NCI-H2171 (cell line): Measurements from ENCODE around the gene ZNF22.
A peak's percentile ranks its signal among the peaks of the same experiment; 100 is the strongest.
"Not testable (repeated sequence)": the region's sequence is repeated elsewhere in the genome, so short reads cannot be mapped to it uniquely, and the experiment has no call there.

Source experiments
- DNase-seq: peaks from one replicate; lab custom pipeline; 2025; lab: John Stamatoyannopoulos, UW

Gene ZNF22

GRCh38 chr10:44991571-44991970 is 9.2 kb upstream of the ZNF22 start:
- DNase-seq = no peak

DNA sequence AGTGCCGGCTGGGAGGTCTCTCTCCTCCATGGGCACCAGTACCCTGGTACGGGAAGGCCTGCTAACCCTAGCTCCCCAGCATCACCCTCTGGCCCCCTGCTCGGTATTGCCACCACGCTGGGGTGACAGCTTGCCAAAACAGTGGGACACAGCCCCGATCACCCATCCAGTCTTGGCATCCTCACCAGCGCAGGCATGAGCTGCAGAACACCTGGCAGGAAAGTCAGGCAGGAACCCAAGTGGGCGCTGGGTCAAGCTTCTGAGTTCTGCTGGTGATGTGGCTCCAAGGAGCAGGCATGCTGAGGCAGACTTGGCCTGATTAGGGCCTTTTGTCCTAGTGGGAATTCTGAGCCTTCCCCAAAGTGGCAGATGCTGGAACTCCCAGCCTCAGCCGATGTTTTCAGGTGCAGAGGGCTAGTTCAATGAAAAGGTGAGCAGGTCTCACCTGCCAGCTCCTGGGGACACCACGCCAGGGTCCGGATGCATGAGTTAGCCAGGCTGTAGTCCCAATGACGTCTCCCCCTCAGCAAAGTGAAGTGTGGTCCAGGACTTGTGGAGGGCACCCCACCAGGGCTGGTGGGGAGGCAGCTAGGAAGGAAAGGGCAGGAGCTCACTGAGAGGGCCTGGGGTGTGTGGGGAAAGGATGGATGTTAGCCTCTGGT is 8.5 kb upstream of the ZNF22 start:
- no peak for DNase-seq

DNA sequence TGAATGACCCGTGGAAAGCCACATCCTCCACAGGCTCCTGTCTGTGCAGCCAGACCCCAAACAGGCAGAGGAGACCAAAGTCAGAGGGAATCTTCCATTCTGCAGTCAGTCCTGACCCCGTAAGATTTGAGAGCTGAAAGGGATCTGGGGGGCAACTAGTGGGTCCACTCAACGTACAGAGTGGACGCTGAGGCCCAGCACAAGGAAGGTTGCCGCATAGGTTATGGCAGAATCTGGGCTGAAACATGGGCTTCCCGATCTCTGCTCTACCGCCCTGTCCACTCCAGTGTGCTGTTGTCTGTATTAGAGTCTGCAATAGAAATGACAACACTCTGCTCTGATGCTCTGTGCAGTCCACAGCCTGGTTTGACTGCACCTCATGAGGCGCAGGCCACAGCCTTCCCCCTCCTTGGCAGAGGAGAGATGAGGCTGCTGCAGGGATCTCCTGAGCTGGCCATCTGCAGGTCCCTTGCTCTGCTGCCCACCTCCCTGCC is 7.9 kb upstream of the ZNF22 start:
- no peak for DNase-seq

DNA sequence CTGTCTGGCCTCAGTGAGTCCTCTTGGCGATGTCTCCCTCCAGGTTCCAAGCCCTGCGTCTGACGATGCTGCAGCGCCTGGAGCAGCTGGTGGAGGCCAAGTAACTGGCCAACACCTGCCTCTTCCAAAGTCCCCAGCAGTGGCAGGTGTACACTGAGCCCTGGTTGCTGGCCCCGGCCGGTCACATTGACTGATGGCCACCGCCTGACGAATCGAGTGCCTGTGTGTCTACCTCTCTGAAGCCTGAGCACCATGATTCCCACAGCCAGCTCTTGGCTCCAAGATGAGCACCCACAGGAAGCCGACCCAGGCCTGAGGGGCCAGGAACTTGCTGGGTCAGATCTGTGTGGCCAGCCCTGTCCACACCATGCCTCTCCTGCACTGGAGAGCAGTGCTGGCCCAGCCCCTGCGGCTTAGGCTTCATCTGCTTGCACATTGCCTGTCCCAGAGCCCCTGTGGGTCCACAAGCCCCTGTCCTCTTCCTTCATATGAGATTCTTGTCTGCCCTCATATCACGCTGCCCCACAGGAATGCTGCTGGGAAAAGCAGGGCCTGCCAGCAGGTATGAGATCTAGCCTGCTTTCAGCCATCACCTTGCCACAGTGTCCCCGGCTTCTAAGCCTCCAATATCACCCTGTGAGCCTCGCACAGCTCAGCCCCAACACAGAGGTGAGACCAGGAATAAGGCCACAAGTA is 7.3 kb upstream of the ZNF22 start:
- DNase-seq = no peak

GRCh38 chr10:44993922-44994751 is 6.6 kb upstream of the ZNF22 start:
- no peak for DNase-seq

GRCh38 chr10:44994752-44995530 is 5.8 kb upstream of the ZNF22 start:
- no peak for DNase-seq

- no peak for DNase-seq
These were observed 5.2 kb upstream of the ZNF22 start for GRCh38 chr10:44995581-44995913.

DNA sequence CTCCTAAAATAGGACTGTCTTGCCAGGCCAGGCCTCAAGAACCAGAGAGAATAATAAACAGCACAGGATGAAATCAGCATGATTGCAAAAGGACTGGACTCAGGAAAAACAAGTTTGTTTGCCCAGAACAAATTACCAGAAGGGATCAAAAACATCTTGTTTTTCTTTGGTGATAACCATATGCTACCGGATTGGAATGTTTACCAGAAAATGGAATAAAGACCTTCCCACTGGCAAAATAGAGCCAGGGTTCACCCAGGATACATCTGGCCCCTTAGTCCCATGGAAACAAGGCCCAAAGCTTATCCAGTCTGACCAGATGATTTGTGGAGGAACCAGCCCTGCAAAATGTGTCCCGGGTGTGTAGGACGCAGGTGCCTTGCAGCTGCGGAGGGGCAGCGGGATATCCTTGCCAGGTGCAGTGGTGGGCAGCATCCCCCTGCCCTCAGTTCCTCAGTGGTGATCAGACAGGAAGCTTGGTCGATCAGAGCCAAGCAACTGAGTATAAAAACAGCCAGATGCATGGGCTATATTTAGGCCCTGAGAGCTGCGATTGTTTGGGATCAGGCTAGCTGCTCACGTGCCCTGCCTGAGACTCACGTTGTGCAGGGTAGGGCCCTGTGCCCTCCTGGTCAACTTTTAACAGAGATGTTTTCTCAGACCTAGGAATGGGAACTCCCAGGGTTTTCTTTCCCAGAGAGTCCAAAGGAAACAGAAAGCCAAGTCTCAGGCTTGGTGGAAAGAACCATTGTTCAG is 4.6 kb upstream of the ZNF22 start:
- DNase-seq = no peak

- DNase-seq = no peak
These were observed 3.5 kb upstream of the ZNF22 start for GRCh38 chr10:44997105-44997748.

DNA sequence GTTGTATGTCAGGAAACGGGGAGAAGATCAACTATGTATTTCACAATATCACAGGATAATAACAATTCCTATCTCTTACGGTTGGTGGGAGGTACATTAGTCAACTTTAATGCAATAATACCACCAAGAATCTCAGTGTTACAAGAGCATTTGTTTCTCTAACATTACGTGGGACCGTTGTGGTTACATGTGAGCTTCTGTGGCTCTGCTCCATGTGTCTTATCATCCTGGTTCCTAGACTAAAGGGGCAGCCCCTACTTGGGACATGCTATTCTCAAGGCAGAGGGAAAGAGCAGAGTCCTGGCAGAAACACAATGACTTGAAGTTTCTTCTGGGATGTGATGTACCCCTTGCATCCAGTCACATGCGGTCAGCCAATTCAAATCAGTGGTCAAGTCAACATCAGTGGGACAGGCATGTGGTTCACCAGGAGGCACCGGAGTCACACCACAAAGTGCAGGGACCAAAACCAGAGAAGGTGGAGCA is 2.5 kb upstream of the ZNF22 start:
- DNase-seq = no peak

GRCh38 chr10:45000138-45000751 is 478 bp upstream of the ZNF22 start:
- DNase-seq = no peak

GRCh38 chr10:45001381-45002148 is 842 bp downstream of the ZNF22 start:
- DNase-seq = no peak

DNA sequence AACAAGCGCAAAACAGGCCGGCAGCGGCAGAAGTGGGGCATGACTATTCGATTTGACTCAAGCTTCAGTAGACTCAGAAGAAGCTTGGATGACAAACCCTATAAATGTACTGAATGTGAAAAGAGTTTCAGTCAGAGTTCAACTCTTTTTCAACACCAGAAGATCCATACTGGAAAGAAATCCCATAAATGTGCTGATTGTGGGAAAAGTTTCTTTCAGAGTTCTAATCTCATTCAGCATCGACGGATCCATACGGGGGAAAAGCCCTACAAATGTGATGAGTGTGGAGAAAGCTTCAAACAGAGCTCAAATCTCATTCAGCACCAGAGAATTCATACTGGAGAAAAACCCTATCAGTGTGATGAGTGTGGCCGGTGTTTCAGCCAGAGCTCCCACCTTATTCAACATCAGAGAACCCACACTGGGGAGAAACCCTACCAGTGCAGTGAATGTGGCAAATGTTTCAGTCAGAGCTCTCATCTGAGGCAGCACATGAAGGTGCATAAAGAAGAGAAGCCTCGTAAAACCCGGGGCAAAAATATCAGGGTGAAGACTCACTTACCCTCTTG is 2.8 kb downstream of the ZNF22 start:
- DNase-seq = no peak

GRCh38 chr10:45004661-45005060 is 3.9 kb downstream of the ZNF22 start:
- no peak for DNase-seq

DNA sequence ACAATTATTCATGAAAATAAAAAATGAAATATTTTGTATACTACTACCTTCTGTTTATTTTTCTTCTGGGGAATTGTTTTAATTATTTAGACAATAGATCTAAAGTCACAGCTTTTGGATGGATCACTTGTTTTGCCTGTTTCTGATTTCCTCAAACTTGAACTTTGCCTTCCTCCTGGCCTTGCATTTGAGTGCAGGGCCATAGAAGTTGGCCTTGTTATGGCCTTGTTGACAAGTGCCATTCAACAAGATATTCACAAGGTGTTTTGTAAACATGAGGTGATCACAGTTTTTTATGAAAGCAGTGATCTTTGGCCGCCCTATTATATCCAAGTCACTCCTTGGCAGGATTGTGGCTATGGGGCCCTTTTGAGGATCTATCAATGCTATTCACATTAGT is 4.6 kb downstream of the ZNF22 start:
- no peak for DNase-seq

DNA sequence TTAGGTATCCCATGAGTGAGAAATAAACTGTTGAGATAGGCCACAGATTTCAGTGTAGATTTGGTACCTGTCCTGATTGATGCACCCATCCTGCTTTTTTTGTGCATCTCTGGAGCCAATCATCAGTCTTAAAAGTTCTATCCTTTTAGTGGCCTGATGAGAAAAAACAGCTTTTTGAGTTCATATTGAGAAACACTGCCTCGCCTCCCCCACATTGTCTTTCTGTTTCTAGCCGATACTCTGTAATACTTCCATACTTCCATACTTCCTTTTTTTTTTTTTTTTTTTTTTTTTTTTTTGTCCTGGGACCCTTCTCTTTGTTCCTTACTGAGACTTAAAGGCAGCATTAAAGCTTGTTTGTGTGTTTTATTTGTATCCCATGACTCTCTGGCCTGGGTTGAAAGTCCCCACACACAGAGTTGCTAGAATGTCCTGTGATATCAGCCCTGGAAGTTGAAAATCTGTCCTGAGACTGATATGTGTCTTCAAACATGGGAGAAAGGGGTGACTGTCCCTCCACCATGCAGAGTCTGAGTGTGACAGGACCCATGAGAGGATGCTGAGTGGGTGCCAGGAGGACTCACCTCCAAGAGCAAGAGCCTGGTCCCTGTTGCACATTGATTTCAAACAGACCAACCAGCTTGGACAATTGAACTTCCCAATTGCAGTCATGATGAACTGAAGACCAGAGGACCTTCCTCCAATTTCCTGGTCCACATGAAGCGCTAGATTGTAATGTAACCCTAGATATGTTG is 5.7 kb downstream of the ZNF22 start:
- DNase-seq = no peak

GRCh38 chr10:45008524-45009161 is 7.9 kb downstream of the ZNF22 start:
- DNase-seq = peak; percentile 36

DNA sequence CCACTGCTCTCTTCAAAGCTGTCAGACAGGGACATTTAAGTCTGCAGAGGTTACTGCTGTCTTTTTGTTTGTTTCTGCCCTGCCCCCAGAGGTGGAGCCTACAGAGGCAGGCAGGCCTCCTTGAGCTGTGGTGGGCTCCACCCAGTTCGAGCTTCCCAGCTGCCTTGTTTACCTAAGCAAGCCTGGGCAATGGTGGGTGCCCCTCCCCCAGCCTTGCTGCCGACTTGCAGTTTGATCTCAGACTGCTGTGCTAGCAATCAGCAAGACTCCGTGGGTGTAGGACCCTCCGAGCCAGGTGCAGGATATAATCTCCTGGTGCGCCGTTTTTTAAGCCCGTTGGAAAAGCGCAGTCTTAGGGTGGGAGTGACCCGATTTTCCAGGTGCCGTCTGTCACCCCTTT is 13.8 kb downstream of the ZNF22 start:
- DNase-seq = not testable (repeated sequence)
